Measurements from ENCODE around the gene TSLP. TPM values are rescaled to one million over a fixed set of nuclear protein-coding genes. Genes with fewer than 3 reads are reported as not detected.

TSLP gene
- total RNA-seq, 2 donors from 2014 or later, result 0.51 to 0.53 TPM

GRCh38 chr5:111122398-111122797, 50.9 kb downstream of the TSLP start:
- TF ChIP-seq CTCF (conservative IDR thresholded peaks at IDR 0.05), result no peak
- Mint-ChIP-seq H3K36me3 (ENCODE audit: low read depth) (peaks cover 39% of the 10 kb centered on the region), H3K27me3 (ENCODE audit: insufficient read depth) (no peaks in the 10 kb centered on the region), H3K4me1 (peaks cover 10% of the 10 kb centered on the region), H3K4me3 (no peak overlapping the region), H3K27ac (no peak overlapping the region), H3K9me3 (no peaks in the 10 kb centered on the region)
- no peak for DNase-seq
- no peaks in the 10 kb centered on the region for H3K9me3 ChIP-seq (ENCODE audit: control insufficient read depth, low read length)
- H3K27me3 ChIP-seq (ENCODE audit: control insufficient read depth, insufficient read depth, low read length, poor library complexity, severe bottlenecking), result no peaks in the 10 kb centered on the region
- H3K27ac ChIP-seq (ENCODE audit: low read depth, low read length), result no peak overlapping the region
- H3K4me1 ChIP-seq (ENCODE audit: control insufficient read depth, insufficient read depth, low read length), result no peaks in the 10 kb centered on the region
- 100% methylated on average over 2 of the region's 2 CpGs; no CpG with 5 or more reads in 1 of the 2 experiments for WGBS, 2 experiments (ENCODE audit: insufficient coverage in 1 of 2, insufficient read length in 1 of 2)
- H3K4me3 ChIP-seq (ENCODE audit: low read length), result no peak overlapping the region
- H3K9ac ChIP-seq (ENCODE audit: extremely low read depth, low read length, poor library complexity, severe bottlenecking), result no peak overlapping the region
- peaks cover 86% of the 10 kb centered on the region for H3K36me3 ChIP-seq (ENCODE audit: control insufficient read depth, insufficient read depth, low read length)

- H3K9me3 Mint-ChIP-seq, result no peaks in the 10 kb centered on the region
- Histone ChIP-seq H3K27ac (ENCODE audit: low read depth, low read length) (no peak overlapping the region), H3K4me1 (ENCODE audit: control insufficient read depth, insufficient read depth, low read length) (no peaks in the 10 kb centered on the region), H3K4me3 (ENCODE audit: low read length) (no peak overlapping the region), H3K9ac (ENCODE audit: extremely low read depth, low read length, poor library complexity, severe bottlenecking) (no peak overlapping the region), H3K36me3 (ENCODE audit: control insufficient read depth, insufficient read depth, low read length) (peaks cover 77% of the 10 kb centered on the region), H3K27me3 (ENCODE audit: control insufficient read depth, insufficient read depth, low read length, poor library complexity, severe bottlenecking) (no peaks in the 10 kb centered on the region), H3K9me3 (ENCODE audit: control insufficient read depth, low read length) (no peaks in the 10 kb centered on the region)
- WGBS, 2 experiments (ENCODE audit: insufficient coverage in 1 of 2, insufficient read length in 1 of 2), result 100% methylated on average over 1 of the region's 1 CpG; no CpG with 5 or more reads in 1 of the 2 experiments
- H3K36me3 Mint-ChIP-seq (ENCODE audit: low read depth), result peaks cover 40% of the 10 kb centered on the region
- no peaks in the 10 kb centered on the region for H3K27me3 Mint-ChIP-seq (ENCODE audit: insufficient read depth)
- no peaks in the 10 kb centered on the region for H3K4me1 Mint-ChIP-seq
- no peak overlapping the region for H3K4me3 Mint-ChIP-seq
- TF ChIP-seq CTCF (conservative IDR thresholded peaks at IDR 0.05), result no peak
- no peak overlapping the region for H3K27ac Mint-ChIP-seq
- DNase-seq, result no peak
Observed at GRCh38 chr5:111124793-111125192, 53.3 kb downstream of the TSLP start.

GRCh38 chr5:111126896-111127295, 55.4 kb downstream of the TSLP start:
- H3K4me1 Mint-ChIP-seq, result peaks cover 8% of the 10 kb centered on the region
- Histone ChIP-seq H3K27me3 (ENCODE audit: control insufficient read depth, insufficient read depth, low read length, poor library complexity, severe bottlenecking) (no peaks in the 10 kb centered on the region), H3K4me1 (ENCODE audit: control insufficient read depth, insufficient read depth, low read length) (no peaks in the 10 kb centered on the region), H3K9me3 (ENCODE audit: control insufficient read depth, low read length) (no peaks in the 10 kb centered on the region), H3K27ac (ENCODE audit: low read depth, low read length) (no peak overlapping the region), H3K4me3 (ENCODE audit: low read length) (no peak overlapping the region), H3K36me3 (ENCODE audit: control insufficient read depth, insufficient read depth, low read length) (peaks cover 56% of the 10 kb centered on the region), H3K9ac (ENCODE audit: extremely low read depth, low read length, poor library complexity, severe bottlenecking) (no peak overlapping the region)
- H3K27me3 Mint-ChIP-seq (ENCODE audit: insufficient read depth), result no peaks in the 10 kb centered on the region
- DNase-seq, result no peak
- TF ChIP-seq CTCF (conservative IDR thresholded peaks at IDR 0.05), result no peak
- 90% methylated on average over 3 of the region's 3 CpGs; no CpG with 5 or more reads in 1 of the 2 experiments for WGBS, 2 experiments (ENCODE audit: insufficient coverage in 1 of 2, insufficient read length in 1 of 2)
- H3K4me3 Mint-ChIP-seq, result no peak overlapping the region
- H3K36me3 Mint-ChIP-seq (ENCODE audit: low read depth), result peaks cover 30% of the 10 kb centered on the region
- no peak overlapping the region for H3K27ac Mint-ChIP-seq
- H3K9me3 Mint-ChIP-seq, result no peaks in the 10 kb centered on the region

Other genes starting within 250 kb of the TSLP start
- 10 to 100 TPM; 28.5 to 32.0 TPM for gene WDR36, start 20.6 kb downstream of the TSLP start, total RNA-seq
- gene CAMK4, start 152.7 kb downstream of the TSLP start, total RNA-seq, result 1 to 10 TPM; 2.8 to 3.9 TPM